GM23338 (cell line): Measurements from ENCODE around the gene TSPAN6. TPM values are rescaled to one million over a fixed set of nuclear protein-coding genes. Genes with fewer than 3 reads are reported as not detected.

Source experiments
- ATAC-seq: fragments of 200-7000 bp; cut with Tn5 transposase; 3 replicates; pipeline ENCODE4 v1.9.1; 2020
- DNase-seq: peaks from one replicate; pipeline ENCODE4 v3.0.0-alpha.2; 2015; ENCODE audit warnings: low spot score
- H2AFZ ChIP-seq: fragments of 200-600 bp; sonication (generic); 2 replicates; pipeline ENCODE4 v1.8.0; 2016; ENCODE audit warnings: antibody characterized with exemption, mild to moderate bottlenecking, moderate library complexity
- H3F3A ChIP-seq: fragments of 200-600 bp; sonication (generic); replicated peaks from 2 replicates; pipeline ENCODE4 v1.8.0; 2017; ENCODE audit warnings: antibody characterized with exemption, mixed run types, low read depth
- H3K27ac ChIP-seq: fragments of 200-600 bp; sonication (generic); 2 replicates; pipeline ENCODE4 v1.6.1; 2016; ENCODE audit warnings: low read depth
- H3K27me3 ChIP-seq: fragments of 200-600 bp; sonication (generic); 2 replicates; pipeline ENCODE4 v1.8.0; 2016; ENCODE audit warnings: mild to moderate bottlenecking, mixed run types, moderate library complexity; ENCODE audit not compliant: insufficient read depth
- H3K36me3 ChIP-seq: fragments of 200-600 bp; sonication (generic); 2 replicates; pipeline ENCODE4 v1.8.0; 2016; ENCODE audit warnings: mild to moderate bottlenecking; ENCODE audit not compliant: insufficient read depth
- H3K4me1 ChIP-seq: fragments of 200-600 bp; sonication (generic); 2 replicates; pipeline ENCODE4 v1.8.0; 2016; ENCODE audit warnings: mild to moderate bottlenecking, moderate library complexity; ENCODE audit not compliant: insufficient read depth
- H3K4me2 ChIP-seq: fragments of 200-600 bp; sonication (generic); 2 replicates; pipeline ENCODE4 v1.7.1; 2017; ENCODE audit warnings: mixed run types
- H3K4me3 ChIP-seq: fragments of 200-600 bp; sonication (generic); 2 replicates; pipeline ENCODE4 v1.6.1; 2016; ENCODE audit warnings: mixed run types
- H3K79me2 ChIP-seq: fragments of 200-600 bp; sonication (generic); replicated peaks from 2 replicates; pipeline ENCODE4 v1.8.0; 2017; ENCODE audit warnings: mild to moderate bottlenecking; ENCODE audit not compliant: insufficient read depth
- H3K9me2 ChIP-seq: fragments of 200-600 bp; sonication (generic); 2 replicates; pipeline ENCODE4 v1.8.0; 2017; ENCODE audit not compliant: insufficient read depth
- H4K20me1 ChIP-seq: fragments of 200-600 bp; sonication (generic); replicated peaks from 2 replicates; pipeline ENCODE4 v1.8.0; 2017; ENCODE audit warnings: mild to moderate bottlenecking; ENCODE audit not compliant: insufficient read depth
- H3K27ac Mint-ChIP-seq: 2 replicates; pipeline ENCODE4 v1.8.0; 2020; ENCODE audit warnings: inconsistent platforms, mild to moderate bottlenecking, moderate library complexity, mixed read lengths
- H3K27me3 Mint-ChIP-seq: 3 replicates; pipeline ENCODE4 v1.8.0; 2022; ENCODE audit warnings: low read depth, mild to moderate bottlenecking, moderate library complexity, mixed read lengths, inconsistent platforms; ENCODE audit not compliant: insufficient read depth, poor library complexity
- H3K36me3 Mint-ChIP-seq: 3 replicates; pipeline ENCODE4 v1.8.0; 2021; ENCODE audit warnings: low read depth, mild to moderate bottlenecking, inconsistent platforms, moderate library complexity, mixed read lengths
- H3K4me1 Mint-ChIP-seq: 3 replicates; pipeline ENCODE4 v1.8.0; 2020; ENCODE audit warnings: mild to moderate bottlenecking, inconsistent platforms, mixed read lengths
- H3K4me3 Mint-ChIP-seq: 3 replicates; pipeline ENCODE4 v1.8.0; 2021; ENCODE audit warnings: moderate library complexity, mild to moderate bottlenecking, inconsistent platforms, mixed read lengths
- H3K9me3 Mint-ChIP-seq: 3 replicates; pipeline ENCODE4 v1.8.0; 2020; ENCODE audit warnings: moderate library complexity, mild to moderate bottlenecking, inconsistent platforms, mixed read lengths
- CREB1 ChIP-seq: fragments of 250-450 bp; sonication (Bioruptor Pico); IDR thresholded peaks from 2 replicates; pipeline ENCODE4 v1.5.0; 2020; ENCODE audit warnings: low read depth, mild to moderate bottlenecking, moderate library complexity
- EZH2 ChIP-seq: fragments of 200-600 bp; sonication (generic); IDR thresholded peaks from one replicate; pipeline ENCODE4 v1.8.0; 2017; ENCODE audit warnings: antibody characterized with exemption, mild to moderate bottlenecking, low read depth; ENCODE audit not compliant: unreplicated experiment
- EZH2phosphoT487 ChIP-seq: fragments of 200-600 bp; sonication (generic); IDR thresholded peaks from one replicate; pipeline ENCODE4 v1.8.1; 2018; ENCODE audit warnings: antibody characterized with exemption; ENCODE audit not compliant: unreplicated experiment
- JUNB ChIP-seq: IDR thresholded peaks from one replicate; pipeline ENCODE4 v1.6.1; 2016; ENCODE audit warnings: antibody characterized with exemption; ENCODE audit not compliant: unreplicated experiment
- NANOG ChIP-seq: IDR thresholded peaks from 2 replicates; pipeline ENCODE4 v1.6.1; 2016; ENCODE audit warnings: antibody characterized with exemption, borderline replicate concordance
- POLR2AphosphoS5 ChIP-seq: IDR thresholded peaks from 2 replicates; pipeline ENCODE4 v1.6.1; 2016; ENCODE audit warnings: antibody characterized with exemption, low read depth
- STAT1 ChIP-seq: IDR thresholded peaks from one replicate; pipeline ENCODE4 v1.6.1; 2016; ENCODE audit warnings: antibody characterized with exemption; ENCODE audit not compliant: unreplicated experiment
- ZNF114 ChIP-seq: fragments of 250-450 bp; sonication (Bioruptor Pico); IDR thresholded peaks from 2 replicates; pipeline ENCODE4 v1.5.0; 2020; ENCODE audit warnings: mild to moderate bottlenecking, moderate library complexity
- ZNF331 ChIP-seq: fragments of 250-450 bp; sonication (Bioruptor Pico); IDR thresholded peaks from 2 replicates; pipeline ENCODE4 v1.5.0; 2020; ENCODE audit warnings: low read depth, mild to moderate bottlenecking, moderate library complexity
- polyA plus RNA-seq: library from polyadenylated mRNA; unstranded; fragments of >200 nt; fragmentation: Nextera tagmentation; extraction: Ambion mirVana; gene quantifications from 2 replicates; pipeline ENCODE4 v1.2.1, GENCODE V29; 2016
- total RNA-seq: library from RNA; depleted of rRNA; stranded (reverse); fragments of >200 nt; shearing (Covaris generic); gene quantifications from 2 replicates; pipeline ENCODE4 v1.2.3, GENCODE V29; 2014
- TF ChIP-seq, protein P1 (sequence below): IDR thresholded peaks from one replicate; pipeline ENCODE4 v1.6.1; 2018; ENCODE audit warnings: antibody characterized with exemption; ENCODE audit not compliant: unreplicated experiment
- TF ChIP-seq, protein P2 (sequence below), 2 experiments: fragments of 200-600 bp in 1 of 2; sonication (generic) in 1 of 2; conservative IDR thresholded peaks; 2 replicates each; pipeline versions ENCODE4 v1.5.1 to v1.6.1; 2016 to 2017; ENCODE audit warnings: antibody characterized with exemption in 2 of 2, low read depth in 2 of 2, mild to moderate bottlenecking in 2 of 2, moderate library complexity in 1 of 2
- TF ChIP-seq, protein P3 (sequence below): IDR thresholded peaks from 2 replicates; pipeline ENCODE4 v1.6.1; 2016; ENCODE audit warnings: antibody characterized with exemption

The TSPAN6 gene
- total and polyA plus RNA-seq, 2 experiments from 2014 or later = 55.6 to 75.3 TPM

DNA sequence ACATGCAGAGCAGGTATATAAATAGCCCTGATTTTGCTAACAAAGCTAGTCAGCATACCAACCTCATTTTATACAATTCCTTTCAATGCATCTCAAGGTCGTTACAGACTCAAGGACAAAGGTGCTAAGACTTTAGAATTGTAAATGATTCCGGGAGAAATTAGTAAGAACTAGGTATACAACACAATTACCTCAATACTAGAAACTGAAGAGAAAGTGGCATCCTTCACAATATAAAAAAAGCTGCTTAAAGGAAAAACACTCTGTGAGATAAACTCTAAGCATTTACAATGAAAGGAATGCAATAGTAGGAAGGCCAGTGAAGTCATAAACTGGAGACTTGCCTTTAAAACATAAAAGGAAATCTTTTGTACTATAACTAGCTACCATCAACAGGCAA lies 40.0 kb downstream of the TSPAN6 start (continued):
- TF ChIP-seq, protein P1, sequence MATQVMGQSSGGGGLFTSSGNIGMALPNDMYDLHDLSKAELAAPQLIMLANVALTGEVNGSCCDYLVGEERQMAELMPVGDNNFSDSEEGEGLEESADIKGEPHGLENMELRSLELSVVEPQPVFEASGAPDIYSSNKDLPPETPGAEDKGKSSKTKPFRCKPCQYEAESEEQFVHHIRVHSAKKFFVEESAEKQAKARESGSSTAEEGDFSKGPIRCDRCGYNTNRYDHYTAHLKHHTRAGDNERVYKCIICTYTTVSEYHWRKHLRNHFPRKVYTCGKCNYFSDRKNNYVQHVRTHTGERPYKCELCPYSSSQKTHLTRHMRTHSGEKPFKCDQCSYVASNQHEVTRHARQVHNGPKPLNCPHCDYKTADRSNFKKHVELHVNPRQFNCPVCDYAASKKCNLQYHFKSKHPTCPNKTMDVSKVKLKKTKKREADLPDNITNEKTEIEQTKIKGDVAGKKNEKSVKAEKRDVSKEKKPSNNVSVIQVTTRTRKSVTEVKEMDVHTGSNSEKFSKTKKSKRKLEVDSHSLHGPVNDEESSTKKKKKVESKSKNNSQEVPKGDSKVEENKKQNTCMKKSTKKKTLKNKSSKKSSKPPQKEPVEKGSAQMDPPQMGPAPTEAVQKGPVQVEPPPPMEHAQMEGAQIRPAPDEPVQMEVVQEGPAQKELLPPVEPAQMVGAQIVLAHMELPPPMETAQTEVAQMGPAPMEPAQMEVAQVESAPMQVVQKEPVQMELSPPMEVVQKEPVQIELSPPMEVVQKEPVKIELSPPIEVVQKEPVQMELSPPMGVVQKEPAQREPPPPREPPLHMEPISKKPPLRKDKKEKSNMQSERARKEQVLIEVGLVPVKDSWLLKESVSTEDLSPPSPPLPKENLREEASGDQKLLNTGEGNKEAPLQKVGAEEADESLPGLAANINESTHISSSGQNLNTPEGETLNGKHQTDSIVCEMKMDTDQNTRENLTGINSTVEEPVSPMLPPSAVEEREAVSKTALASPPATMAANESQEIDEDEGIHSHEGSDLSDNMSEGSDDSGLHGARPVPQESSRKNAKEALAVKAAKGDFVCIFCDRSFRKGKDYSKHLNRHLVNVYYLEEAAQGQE = no peak
- TF ChIP-seq JUNB (no peak), ZNF114 (no peak), ZNF331 (CRISPR knock-in tag) (no peak)

DNA sequence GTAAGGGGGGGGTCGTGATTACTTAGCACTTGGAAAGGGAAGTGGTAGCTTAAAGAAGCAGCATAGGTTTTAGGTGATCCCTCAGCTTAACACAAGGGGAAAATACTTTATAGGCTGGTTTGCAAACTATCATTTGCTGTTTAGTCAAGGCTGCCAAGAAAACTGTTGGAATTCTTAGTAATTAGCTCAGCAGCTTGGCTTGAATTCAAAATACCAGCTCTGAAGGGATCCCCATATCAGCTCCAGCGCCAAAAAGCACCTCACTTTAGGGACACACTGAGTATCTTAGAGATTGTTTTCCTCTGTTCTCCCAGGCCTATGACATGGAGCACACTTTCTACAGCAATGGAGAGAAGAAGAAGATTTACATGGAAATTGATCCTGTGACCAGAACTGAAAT lies 43.0 kb downstream of the TSPAN6 start:
- no peaks in the 10 kb centered on the region for H3K9me3 Mint-ChIP-seq
- H3K4me3 Mint-ChIP-seq = peak overlapping the region; percentile 58
- no peaks in the 10 kb centered on the region for H3K79me2 ChIP-seq
- peaks cover 5% of the 10 kb centered on the region for H3K27me3 Mint-ChIP-seq
- H3K4me1 Mint-ChIP-seq = peaks cover 35% of the 10 kb centered on the region
- no peak overlapping the region for H3K27ac Mint-ChIP-seq
- H4K20me1 ChIP-seq = no peaks in the 10 kb centered on the region
- H3K4me3 ChIP-seq = peak overlapping the region; percentile 39
- H3K36me3 ChIP-seq = no peaks in the 10 kb centered on the region
- H3K36me3 Mint-ChIP-seq = no peaks in the 10 kb centered on the region
- H3F3A ChIP-seq = no peaks in the 10 kb centered on the region
- DNase-seq (peak; percentile 2), ATAC-seq (peak; percentile 28; the same call in 1 of the 3 replicates)
- peaks cover 45% of the 10 kb centered on the region for H3K4me1 ChIP-seq
- no peak for TF ChIP-seq EZH2
- no peak for TF ChIP-seq EZH2phosphoT487
- no peak for TF ChIP-seq ZNF114
- no peak for TF ChIP-seq STAT1
- no peak for TF ChIP-seq POLR2AphosphoS5
- TF ChIP-seq ZNF331 (CRISPR knock-in tag) = no peak
- TF ChIP-seq NANOG = no peak
- TF ChIP-seq JUNB = no peak
- TF ChIP-seq, protein P2, sequence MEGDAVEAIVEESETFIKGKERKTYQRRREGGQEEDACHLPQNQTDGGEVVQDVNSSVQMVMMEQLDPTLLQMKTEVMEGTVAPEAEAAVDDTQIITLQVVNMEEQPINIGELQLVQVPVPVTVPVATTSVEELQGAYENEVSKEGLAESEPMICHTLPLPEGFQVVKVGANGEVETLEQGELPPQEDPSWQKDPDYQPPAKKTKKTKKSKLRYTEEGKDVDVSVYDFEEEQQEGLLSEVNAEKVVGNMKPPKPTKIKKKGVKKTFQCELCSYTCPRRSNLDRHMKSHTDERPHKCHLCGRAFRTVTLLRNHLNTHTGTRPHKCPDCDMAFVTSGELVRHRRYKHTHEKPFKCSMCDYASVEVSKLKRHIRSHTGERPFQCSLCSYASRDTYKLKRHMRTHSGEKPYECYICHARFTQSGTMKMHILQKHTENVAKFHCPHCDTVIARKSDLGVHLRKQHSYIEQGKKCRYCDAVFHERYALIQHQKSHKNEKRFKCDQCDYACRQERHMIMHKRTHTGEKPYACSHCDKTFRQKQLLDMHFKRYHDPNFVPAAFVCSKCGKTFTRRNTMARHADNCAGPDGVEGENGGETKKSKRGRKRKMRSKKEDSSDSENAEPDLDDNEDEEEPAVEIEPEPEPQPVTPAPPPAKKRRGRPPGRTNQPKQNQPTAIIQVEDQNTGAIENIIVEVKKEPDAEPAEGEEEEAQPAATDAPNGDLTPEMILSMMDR (conservative IDR thresholded peaks at IDR 0.05; ENCODE audit: low read depth in 2 of 2) = no peak
- TF ChIP-seq, protein P3, sequence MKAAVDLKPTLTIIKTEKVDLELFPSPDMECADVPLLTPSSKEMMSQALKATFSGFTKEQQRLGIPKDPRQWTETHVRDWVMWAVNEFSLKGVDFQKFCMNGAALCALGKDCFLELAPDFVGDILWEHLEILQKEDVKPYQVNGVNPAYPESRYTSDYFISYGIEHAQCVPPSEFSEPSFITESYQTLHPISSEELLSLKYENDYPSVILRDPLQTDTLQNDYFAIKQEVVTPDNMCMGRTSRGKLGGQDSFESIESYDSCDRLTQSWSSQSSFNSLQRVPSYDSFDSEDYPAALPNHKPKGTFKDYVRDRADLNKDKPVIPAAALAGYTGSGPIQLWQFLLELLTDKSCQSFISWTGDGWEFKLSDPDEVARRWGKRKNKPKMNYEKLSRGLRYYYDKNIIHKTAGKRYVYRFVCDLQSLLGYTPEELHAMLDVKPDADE = no peak
- TF ChIP-seq, protein P1 = no peak
- no peak for TF ChIP-seq CREB1
- H3K27me3 ChIP-seq = no peaks in the 10 kb centered on the region
- H3K27ac ChIP-seq = 0 out of 2 replicates have a peak overlapping the region, but pooled peaks have one; percentile 66
- H3K4me2 ChIP-seq = peak overlapping the region; percentile 64
- no peaks in the 10 kb centered on the region for H3K9me2 ChIP-seq
- no peak overlapping the region for H2AFZ ChIP-seq
